Epidermal melanocyte (primary cell): ENCODE results near the gene TPD52L1.

Experiments used
- DNase-seq: peaks from one replicate; pipeline ENCODE4 v3.0.0; 2011; ENCODE audit warnings: low spot score; ENCODE audit not compliant: insufficient read length

TPD52L1 gene

DNA sequence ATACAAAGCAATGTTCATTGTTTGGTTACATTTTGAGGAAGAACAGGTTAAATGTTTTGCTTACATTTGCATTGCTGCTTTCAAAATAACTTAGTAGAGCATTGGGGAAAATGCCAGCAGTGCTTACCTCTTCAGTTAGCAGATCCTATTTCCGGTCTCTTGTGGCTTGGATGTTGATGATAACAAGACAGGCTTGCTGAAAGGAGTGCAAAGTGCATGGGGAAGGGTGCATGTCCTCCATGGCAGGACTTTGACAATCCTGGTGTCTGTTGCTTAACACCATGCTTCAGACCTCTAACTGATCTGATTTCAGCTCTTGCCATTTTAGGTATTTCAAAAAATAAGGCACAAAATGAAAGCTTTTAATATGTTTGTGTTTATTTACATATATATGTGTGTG lies 21.1 kb downstream of the TPD52L1 start:
- DNase-seq: no peak

DNA sequence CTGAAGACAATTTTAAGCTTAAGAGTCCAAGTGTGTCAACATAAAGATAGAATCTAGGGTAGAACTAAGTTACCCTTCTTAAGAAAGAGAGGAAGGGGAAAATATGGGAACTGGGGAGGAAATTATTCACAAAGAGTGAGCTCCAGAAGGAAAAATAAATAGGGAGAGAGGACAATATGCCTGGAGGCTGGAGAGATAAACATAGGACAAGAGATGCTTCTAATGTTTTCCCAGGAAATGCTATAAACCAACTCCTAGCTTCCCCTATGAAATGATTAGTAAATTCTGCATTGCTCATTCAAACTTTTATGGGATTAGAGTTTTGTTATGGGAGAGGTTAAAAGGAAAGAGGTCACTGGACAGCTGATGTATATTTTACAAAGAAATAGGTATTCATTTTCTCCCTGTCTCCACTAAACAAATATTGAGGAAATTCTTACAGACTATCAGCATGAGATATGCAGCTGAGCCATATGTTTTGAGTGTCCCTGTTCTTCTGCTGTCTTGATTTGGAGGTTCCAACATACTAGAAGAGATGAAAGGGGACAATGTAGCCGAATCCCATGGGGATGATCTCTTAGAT lies 22.0 kb downstream of the TPD52L1 start:
- DNase-seq: no peak

DNA sequence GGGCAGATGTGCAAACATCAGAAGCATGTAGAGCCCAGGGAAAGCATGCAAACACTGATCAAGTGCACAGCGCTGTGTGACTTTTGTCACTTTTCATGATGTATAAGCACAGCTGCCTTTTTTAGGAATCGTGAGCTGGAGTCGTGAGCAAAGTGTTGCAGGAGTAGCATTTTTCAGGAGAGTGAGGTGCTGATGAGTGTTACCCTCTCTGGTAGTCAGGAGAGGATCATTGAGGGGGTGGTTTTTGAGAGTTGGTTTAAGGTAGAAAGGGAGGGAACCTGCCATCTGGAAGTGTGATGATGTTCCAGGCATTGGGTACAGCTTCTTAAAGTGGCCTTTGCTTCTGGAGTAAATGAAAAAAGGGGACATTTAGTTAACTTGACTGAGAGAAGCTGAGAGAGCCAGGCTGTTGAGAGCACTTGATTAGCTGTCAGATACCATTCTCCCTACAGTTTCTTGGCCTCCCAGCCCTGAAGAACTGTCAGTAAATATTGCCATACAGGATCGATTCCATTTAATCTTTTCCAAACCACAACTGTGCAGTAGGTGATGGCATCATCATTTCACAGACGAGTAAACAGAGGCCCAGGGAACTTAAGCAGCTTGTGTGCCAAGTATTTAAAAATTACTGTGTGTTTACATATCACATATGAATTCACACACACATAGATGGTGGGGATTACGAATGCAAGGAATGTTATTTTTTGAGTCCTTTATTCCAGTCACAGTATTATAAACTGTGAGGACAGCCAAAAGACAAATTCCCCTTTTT lies 28.9 kb downstream of the TPD52L1 start:
- DNase-seq: no peak

- DNase-seq: no peak
These were observed 29.8 kb downstream of the TPD52L1 start for GRCh38 chr6:125183391-125183790.

- DNase-seq: no peak
These were observed 34.5 kb downstream of the TPD52L1 start for GRCh38 chr6:125188037-125188436.

DNA sequence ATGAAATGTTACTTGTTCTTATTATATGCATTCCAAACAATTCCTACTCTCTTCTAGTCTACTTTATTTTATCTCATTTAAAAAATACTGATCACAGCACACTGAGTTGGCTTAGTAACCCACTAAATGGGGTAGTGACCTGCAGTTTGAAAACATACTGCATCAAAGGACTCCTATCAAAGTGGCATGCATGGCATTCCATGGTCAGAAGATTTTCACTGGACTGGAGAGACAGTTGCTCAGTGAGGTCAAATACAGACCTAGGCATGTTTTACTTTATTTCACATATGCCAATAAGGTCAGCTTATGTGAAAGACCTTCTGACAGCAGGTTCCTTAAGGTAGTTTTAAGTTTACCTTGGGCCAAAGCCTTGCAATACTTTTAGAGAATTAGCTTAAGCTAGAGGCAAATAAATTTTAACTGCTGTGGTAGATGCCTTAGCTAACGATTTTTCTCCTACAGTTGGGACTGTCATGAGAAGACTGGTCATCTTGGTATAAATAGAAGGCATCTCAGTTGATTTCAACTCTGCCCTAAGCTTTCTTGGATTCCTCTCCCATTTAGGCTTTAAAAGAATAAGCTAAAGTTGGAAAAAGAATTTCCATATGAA lies 35.1 kb downstream of the TPD52L1 start:
- DNase-seq: no peak

- no peak for DNase-seq
These were observed 35.9 kb downstream of the TPD52L1 start for GRCh38 chr6:125189494-125189893.

DNA sequence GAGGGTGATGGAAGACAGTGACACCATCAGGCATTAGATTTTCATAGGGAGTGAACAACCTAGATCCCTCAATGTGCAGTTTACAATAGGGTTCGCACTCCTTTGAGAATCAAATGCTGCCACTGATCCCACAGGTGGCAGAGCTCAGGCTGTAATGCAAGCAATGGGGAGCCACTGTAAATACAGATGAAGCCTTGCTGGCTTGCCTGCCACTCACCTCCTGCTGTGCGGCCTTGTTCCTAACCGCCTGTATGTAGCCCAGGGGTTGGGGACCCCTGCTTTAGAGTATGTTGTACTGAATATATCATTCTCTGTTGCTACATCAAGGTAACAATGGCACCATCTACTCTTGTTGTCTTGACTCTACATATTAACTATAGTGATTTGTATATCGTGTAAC lies 37.1 kb downstream of the TPD52L1 start:
- DNase-seq: no peak

GRCh38 chr6:125191916-125192609 lies 38.5 kb downstream of the TPD52L1 start:
- DNase-seq: no peak

DNA sequence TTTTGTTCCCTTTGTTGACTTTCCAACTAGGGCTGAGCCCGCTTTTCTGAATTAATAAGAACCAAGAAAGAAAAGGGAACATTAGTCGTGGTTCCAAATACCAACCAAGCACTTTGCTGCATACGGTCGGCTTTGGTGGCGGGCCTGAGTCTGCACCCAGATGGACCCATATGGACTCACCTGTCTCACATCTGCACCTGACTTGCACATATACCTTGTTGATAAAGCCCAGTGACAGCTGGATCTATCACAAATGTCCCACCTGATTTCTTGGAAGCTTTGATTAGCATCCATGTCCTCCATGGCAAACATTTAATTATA lies 39.0 kb downstream of the TPD52L1 start:
- DNase-seq: no peak

DNA sequence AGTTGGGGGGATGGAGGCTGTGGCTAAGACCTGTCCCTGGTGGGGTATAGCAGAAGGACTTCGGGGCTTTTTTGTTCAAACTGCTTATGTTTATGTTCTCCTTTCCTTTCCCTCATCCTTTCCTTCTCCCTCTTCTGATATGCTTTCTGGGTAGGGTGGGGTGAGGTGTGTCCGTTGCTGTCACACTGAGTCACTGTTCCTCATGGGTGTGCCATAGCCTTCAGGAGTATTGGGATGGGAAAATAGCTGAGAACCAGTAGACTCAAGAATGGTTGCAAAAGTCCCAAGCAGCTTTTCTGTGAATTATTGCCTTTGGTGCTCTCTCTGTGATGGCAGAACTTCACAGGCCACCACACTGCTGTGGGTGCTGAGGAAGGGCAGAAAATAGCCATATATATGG lies 39.6 kb downstream of the TPD52L1 start:
- no peak for DNase-seq

- DNase-seq: no peak
These were observed 41.4 kb downstream of the TPD52L1 start for GRCh38 chr6:125194941-125195340.

DNA sequence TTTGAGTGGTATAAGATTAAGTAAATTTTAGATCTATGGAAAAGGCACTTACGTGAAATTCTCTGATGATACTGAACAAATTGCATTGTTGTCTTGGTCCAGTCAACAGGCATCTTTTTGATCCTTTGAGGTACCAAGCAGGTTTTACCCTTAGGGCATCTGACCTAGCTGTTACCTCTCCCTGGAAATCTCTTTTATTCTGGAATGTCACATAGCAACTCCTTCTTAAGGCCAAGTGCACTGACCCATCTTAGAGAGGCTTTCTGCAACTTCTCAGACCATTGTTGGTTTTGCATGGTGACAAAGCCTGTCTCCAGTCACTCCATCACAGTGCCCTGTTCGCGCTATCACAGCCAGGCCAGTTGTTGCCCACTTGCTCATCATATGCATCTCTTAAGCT lies 42.0 kb downstream of the TPD52L1 start:
- no peak for DNase-seq

GRCh38 chr6:125196613-125197012 lies 43.0 kb downstream of the TPD52L1 start:
- DNase-seq: no peak

DNA sequence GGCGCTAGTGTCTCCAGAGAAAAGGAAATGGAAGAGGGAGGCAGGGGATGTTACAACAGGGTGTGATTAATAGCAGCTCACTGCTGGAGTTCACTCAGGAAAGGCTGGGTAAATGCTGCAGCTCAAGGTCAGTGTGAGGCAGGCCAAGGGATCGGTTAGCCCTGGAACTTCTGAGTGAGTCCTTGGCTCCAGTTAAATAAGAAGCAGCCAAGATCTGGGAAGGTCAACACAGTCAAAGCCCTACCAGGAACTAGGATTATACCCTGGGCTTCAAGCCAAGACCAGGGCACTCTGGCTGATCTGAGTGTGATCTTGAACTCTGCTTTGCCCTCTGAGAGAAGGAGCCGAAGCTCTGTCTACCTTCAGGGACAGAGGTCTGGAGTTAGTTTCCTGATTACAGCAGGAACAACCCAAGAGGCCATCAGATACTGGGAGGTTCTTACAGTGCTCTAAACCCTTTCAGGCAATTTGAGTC lies 44.3 kb downstream of the TPD52L1 start:
- no peak for DNase-seq

- DNase-seq: no peak
These were observed 44.9 kb downstream of the TPD52L1 start for GRCh38 chr6:125198398-125198937.

DNA sequence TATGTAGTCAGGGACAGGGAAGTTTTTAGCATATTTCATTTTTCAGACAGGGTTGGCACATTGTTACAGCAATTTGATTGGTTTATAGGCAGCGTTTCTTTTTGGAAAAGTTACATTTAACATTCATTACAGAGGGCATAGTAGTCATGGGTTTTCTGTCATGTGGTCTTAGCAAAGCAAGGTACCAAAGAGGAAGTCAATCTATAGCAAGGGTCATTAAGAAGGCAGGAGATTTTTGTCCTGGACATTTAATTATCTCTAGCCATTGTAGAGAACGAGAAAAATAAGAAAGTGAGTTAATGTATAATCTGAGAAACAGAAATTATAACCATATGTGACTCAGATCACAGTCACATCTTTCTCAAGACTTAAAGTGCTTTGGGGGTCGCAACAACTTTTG lies 47.4 kb downstream of the TPD52L1 start:
- DNase-seq: no peak

DNA sequence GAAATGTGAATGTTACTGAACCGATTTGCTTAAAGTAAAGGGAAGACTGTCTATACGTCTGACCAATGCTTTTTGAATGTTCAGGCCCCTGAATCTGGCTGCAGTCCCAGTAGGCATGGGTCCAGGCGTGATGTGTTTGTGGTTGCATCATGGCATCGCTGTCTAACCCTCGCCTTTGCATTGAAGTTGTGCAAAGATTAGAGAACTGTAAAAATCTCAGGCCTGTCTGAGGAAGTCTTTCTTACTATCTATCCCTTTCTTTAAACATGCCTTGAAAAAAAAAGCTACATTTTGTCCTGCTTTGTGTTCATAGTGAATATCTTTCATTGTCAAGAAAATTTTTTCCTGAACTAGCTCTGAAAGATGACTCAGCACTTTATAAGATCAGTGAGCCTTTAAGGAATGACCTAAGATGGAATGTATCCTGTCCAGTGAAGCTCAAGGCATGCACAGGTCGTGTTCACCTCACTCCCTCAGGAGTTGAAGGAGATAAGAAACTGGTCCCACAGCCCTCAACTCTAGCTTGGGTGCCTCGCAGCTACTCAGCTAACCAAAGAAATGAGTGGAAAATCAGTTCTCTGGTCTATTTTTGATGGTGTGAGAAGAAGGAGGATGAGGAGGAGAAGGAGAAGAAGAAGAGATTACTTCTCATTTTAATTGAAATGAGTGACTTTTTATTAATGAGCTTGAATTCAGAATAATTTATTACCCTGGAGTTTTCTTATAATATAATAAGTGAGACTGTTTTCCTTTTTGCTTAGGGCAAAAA lies 48.6 kb downstream of the TPD52L1 start:
- DNase-seq: no peak

- no peak for DNase-seq
These were observed 49.8 kb downstream of the TPD52L1 start for GRCh38 chr6:125203395-125203794.

GRCh38 chr6:125205931-125206330 lies 52.4 kb downstream of the TPD52L1 start:
- DNase-seq: no peak

DNA sequence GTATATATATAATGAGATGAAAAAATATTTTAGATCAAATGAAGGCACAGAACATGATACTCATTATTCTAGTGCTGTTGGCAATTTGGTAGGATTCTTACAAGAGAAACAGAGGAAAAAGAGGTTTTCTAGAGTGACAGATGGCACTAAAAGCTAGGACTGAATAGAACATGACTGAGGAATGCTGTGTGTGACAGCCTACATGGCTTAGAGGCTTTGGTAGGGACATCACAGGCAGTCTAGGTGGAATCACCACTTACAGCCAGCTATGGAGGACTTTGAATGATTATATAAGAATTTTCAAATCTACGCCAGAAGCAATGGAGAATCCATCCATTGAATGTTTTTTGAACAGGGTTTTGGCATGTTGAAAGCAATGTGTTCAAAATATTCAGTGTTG lies 52.8 kb downstream of the TPD52L1 start:
- no peak for DNase-seq
